RCC 7860 (cell line): ENCODE results near the gene FMN2.

Source experiments
- DNase-seq: peaks from one replicate; pipeline ENCODE4 v3.0.0-alpha.2; 2015; ENCODE audit warnings: low spot score
- FAIRE-seq: peaks from 2 replicates; lab custom pipeline; 2012; peaks lifted over from hg19 to GRCh38; lab: Jason Lieb, UNC

Gene FMN2

GRCh38 chr1:240474133-240474614 is 382.5 kb downstream of the FMN2 start:
- FAIRE-seq (peak; percentile 59), DNase-seq (peak; percentile 13)

GRCh38 chr1:240475832-240476231 is 384.1 kb downstream of the FMN2 start:
- FAIRE-seq (no peak), DNase-seq (no peak)

- FAIRE-seq, result no peak
- no peak for DNase-seq
These were observed 386.9 kb downstream of the FMN2 start for GRCh38 chr1:240478536-240478935.

- no peak for FAIRE-seq
- DNase-seq, result no peak
These were observed 393.2 kb downstream of the FMN2 start for GRCh38 chr1:240484804-240485443.

- DNase-seq (peak; percentile 34), FAIRE-seq (peak; percentile 30)
These were observed 394.9 kb downstream of the FMN2 start for GRCh38 chr1:240486611-240487010.

GRCh38 chr1:240487493-240487892 is 395.8 kb downstream of the FMN2 start:
- no peak for FAIRE-seq
- no peak for DNase-seq

- DNase-seq, result peak; percentile 82
- peak; percentile 62 for FAIRE-seq
These were observed 399.5 kb downstream of the FMN2 start for GRCh38 chr1:240491156-240491555.

- FAIRE-seq (no peak), DNase-seq (no peak)
These were observed 400.1 kb downstream of the FMN2 start for GRCh38 chr1:240491796-240492195.

GRCh38 chr1:240492832-240493440 is 401.3 kb downstream of the FMN2 start:
- FAIRE-seq, result no peak
- no peak for DNase-seq

- no peak for FAIRE-seq
These were observed 403.9 kb downstream of the FMN2 start for GRCh38 chr1:240495601-240496000.

GRCh38 chr1:240496356-240496755 is 404.7 kb downstream of the FMN2 start:
- no peak for FAIRE-seq
- no peak for DNase-seq

More at GRCh38 chr1:240495601-240496000, 403.9 kb downstream of the FMN2 start:
- DNase-seq, result no peak

- DNase-seq (peak; percentile 53), FAIRE-seq (no peak)
These were observed 405.3 kb downstream of the FMN2 start for GRCh38 chr1:240496941-240497340.

GRCh38 chr1:240497908-240498307 is 406.2 kb downstream of the FMN2 start:
- no peak for FAIRE-seq
- no peak for DNase-seq

GRCh38 chr1:240498335-240498734 is 406.7 kb downstream of the FMN2 start:
- DNase-seq (no peak), FAIRE-seq (no peak)

GRCh38 chr1:240499012-240499411 is 407.3 kb downstream of the FMN2 start:
- DNase-seq (peak; percentile 51), FAIRE-seq (no peak)

GRCh38 chr1:240500647-240501046 is 409.0 kb downstream of the FMN2 start:
- FAIRE-seq (no peak), DNase-seq (no peak)

- FAIRE-seq (peak; percentile 55), DNase-seq (peak; percentile 46)
These were observed 409.4 kb downstream of the FMN2 start for GRCh38 chr1:240501115-240501514.

- FAIRE-seq, result no peak
These were observed 411.4 kb downstream of the FMN2 start for GRCh38 chr1:240503036-240503435.

GRCh38 chr1:240503558-240503957 is 411.9 kb downstream of the FMN2 start:
- FAIRE-seq (no peak), DNase-seq (no peak)

More at GRCh38 chr1:240503036-240503435, 411.4 kb downstream of the FMN2 start:
- DNase-seq, result no peak

GRCh38 chr1:240506176-240506575 is 414.5 kb downstream of the FMN2 start:
- no peak for FAIRE-seq
- no peak for DNase-seq

GRCh38 chr1:240508201-240508600 is 416.5 kb downstream of the FMN2 start:
- DNase-seq (no peak), FAIRE-seq (no peak)

GRCh38 chr1:240508950-240509349 is 417.3 kb downstream of the FMN2 start:
- FAIRE-seq, result no peak
- no peak for DNase-seq
